PFSK-1 (cell line): ENCODE measurements around the gene DCAF10. TPM values are rescaled to one million over a fixed set of nuclear protein-coding genes. Genes with fewer than 3 reads are reported as not detected.
A peak's percentile ranks its signal among the peaks of the same experiment; 100 is the strongest.

Experiments used
- FOXP2 ChIP-seq: optimal IDR thresholded peaks from 2 replicates; pipeline ENCODE3; 2011; ENCODE audit warnings: borderline replicate concordance, control low read depth, inconsistent platforms; ENCODE audit not compliant: insufficient read depth; ENCODE audit errors: extremely low read length, extremely low read depth
- POLR2AphosphoS5 ChIP-seq: IDR thresholded peaks from 2 replicates; pipeline ENCODE4 v1.6.1; 2012; ENCODE audit warnings: low read depth, mild to moderate bottlenecking, control low read depth, low read length, moderate library complexity
- SIN3A ChIP-seq: IDR thresholded peaks from 2 replicates; pipeline ENCODE4 v1.6.1; 2012; ENCODE audit warnings: mild to moderate bottlenecking, low read length, moderate library complexity, borderline replicate concordance; ENCODE audit not compliant: insufficient read depth
- TAF1 ChIP-seq: IDR thresholded peaks from 2 replicates; pipeline ENCODE4 v1.6.1; 2012; ENCODE audit warnings: low read length, control low read depth, borderline replicate concordance; ENCODE audit not compliant: insufficient read depth
- polyA plus RNA-seq: library from polyadenylated mRNA; unstranded; fragments of >200 nt; gene quantifications from one replicate; pipeline ENCODE4 v1.2.1, GENCODE V29; 2012; ENCODE audit warnings: low read depth, missing spikeins; ENCODE audit not compliant: insufficient read length
- TF ChIP-seq, protein P1 (sequence below), 2 experiments: IDR thresholded peaks; 2 replicates each; pipeline versions ENCODE4 v1.6.1 to v1.8.0; 2011 to 2012; ENCODE audit warnings: low read depth in 2 of 2, low read length in 2 of 2, control low read depth in 1 of 2, inconsistent platforms in 1 of 2, mild to moderate bottlenecking in 1 of 2, moderate library complexity in 1 of 2; ENCODE audit not compliant: insufficient read depth in 1 of 2

DCAF10 gene, protein sequence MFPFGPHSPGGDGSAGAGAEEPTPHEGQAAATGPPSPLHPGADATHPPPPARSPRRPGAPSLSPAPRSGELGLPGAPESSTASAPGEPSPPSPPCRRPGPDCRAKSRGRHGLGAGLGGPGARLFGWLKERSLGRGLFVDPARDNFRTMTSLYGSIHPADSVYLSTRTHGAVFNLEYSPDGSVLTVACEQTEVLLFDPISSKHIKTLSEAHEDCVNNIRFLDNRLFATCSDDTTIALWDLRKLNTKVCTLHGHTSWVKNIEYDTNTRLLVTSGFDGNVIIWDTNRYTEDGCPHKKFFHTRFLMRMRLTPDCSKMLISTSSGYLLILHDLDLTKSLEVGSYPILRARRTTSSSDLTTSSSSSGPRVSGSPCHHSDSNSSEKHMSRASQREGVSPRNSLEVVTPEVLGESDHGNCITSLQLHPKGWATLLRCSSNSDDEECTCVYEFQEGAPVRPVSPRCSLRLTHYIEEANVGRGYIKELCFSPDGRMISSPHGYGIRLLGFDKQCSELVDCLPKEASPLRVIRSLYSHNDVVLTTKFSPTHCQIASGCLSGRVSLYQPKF
- polyA plus RNA-seq, result 22.9 TPM

DNA sequence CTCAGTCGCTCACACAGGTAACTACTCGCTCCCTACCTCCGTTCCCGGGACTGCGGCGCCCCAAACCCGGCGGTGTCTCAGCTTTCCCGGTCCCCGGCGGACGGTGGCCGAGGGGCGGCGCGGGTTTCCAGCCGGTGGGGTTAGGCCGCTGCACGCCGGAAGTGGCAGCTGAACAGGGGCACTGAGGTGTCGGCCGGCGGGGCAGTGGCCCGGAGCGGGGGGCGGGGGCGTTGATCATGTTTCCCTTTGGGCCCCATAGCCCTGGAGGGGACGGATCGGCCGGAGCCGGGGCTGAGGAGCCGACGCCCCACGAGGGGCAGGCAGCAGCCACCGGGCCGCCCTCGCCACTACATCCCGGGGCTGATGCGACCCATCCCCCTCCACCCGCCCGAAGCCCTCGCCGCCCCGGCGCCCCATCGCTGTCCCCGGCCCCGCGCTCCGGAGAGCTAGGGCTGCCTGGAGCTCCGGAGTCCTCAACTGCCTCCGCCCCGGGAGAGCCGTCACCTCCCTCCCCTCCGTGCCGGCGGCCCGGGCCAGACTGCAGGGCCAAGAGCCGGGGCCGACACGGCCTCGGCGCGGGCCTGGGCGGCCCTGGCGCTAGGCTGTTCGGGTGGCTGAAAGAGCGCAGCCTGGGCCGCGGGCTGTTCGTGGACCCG lies at the start of gene DCAF10:
Gene DCAF10, plus strand, starts transcription at position 167 of the 656 bp plus-strand sequence. Its CDS starts 70 bp downstream, at position 237.
- TF ChIP-seq FOXP2 (peak; percentile 81), TAF1 (peak; percentile 96), SIN3A (0 out of 2 replicates have a peak, but pooled peaks have one; percentile 12), POLR2AphosphoS5 (peak; percentile 86)
- TF ChIP-seq, protein P1, sequence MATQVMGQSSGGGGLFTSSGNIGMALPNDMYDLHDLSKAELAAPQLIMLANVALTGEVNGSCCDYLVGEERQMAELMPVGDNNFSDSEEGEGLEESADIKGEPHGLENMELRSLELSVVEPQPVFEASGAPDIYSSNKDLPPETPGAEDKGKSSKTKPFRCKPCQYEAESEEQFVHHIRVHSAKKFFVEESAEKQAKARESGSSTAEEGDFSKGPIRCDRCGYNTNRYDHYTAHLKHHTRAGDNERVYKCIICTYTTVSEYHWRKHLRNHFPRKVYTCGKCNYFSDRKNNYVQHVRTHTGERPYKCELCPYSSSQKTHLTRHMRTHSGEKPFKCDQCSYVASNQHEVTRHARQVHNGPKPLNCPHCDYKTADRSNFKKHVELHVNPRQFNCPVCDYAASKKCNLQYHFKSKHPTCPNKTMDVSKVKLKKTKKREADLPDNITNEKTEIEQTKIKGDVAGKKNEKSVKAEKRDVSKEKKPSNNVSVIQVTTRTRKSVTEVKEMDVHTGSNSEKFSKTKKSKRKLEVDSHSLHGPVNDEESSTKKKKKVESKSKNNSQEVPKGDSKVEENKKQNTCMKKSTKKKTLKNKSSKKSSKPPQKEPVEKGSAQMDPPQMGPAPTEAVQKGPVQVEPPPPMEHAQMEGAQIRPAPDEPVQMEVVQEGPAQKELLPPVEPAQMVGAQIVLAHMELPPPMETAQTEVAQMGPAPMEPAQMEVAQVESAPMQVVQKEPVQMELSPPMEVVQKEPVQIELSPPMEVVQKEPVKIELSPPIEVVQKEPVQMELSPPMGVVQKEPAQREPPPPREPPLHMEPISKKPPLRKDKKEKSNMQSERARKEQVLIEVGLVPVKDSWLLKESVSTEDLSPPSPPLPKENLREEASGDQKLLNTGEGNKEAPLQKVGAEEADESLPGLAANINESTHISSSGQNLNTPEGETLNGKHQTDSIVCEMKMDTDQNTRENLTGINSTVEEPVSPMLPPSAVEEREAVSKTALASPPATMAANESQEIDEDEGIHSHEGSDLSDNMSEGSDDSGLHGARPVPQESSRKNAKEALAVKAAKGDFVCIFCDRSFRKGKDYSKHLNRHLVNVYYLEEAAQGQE (IDR thresholded peaks at IDR 0.05; ENCODE audit: insufficient read depth in 1 of 2, low read depth in 2 of 2, low read length in 2 of 2), result peak in 1 of 2 experiments; percentile 48; a peak in 1 of 4 replicates

DNA sequence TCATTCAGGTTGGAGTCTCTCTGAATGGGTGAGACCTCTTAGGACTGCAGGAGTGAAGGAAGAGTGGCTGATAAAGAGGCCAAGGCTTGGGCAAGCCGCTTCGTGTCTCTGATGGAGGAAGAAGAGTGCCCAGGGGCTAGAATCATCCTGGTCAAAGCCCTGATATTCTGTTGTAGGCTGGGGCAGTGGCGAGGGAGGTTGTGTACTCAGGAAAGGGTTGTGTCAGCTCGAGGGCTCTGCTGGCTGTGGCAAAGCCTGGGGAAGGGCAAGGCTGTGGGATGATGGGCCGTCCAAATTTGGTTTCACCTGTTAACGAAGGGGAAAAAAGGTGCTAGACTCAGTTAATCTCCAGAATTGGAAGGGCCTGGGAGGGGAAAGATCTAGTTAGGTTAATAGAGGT lies 49.4 kb upstream of the DCAF10 start:
- TF ChIP-seq SIN3A (no peak), TAF1 (no peak), POLR2AphosphoS5 (no peak), FOXP2 (no peak)
- TF ChIP-seq, protein P1 (IDR thresholded peaks at IDR 0.05; ENCODE audit: insufficient read depth in 1 of 2, low read depth in 2 of 2, low read length in 2 of 2), result no peak

DNA sequence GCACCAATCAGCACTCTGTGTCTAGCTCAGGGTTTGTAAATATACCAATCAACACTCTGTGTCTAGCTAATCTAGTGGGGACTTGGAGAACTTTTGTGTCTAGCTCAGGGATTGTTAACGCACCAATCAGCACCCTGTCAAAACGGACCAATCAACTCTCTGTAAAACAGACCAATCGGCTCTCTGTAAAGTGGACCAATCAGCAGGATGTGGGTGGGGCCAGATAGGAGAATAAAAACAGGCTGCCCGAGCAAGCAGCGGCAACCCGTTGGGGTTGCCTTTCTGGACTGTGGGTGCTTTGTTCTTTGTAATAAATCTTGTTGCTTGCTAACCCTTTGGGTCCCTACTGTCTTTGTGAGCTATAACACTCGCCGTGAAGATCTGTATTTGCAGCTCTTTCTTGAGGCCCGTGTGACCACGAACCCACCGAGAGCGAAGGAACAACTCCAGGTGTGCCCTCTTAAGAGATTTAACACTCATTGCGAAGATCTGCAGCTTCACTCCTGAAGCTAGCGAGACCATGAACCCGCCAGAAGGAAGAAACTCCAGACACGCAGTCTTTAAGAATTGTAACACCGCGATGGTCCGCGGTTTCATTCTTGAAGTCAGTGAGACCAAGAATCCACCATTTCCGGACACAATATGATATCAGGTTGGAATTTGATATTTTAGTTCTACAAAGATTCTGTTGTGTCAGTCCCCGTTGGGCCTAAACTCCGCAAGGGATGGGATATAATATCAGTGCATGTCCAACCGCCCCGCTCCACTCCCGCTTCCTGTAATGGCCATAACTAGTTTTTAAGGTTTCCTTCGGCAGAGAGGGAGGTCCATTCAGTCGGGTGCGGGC lies 47.7 kb upstream of the DCAF10 start:
- TF ChIP-seq TAF1 (no peak), POLR2AphosphoS5 (no peak), SIN3A (no peak), FOXP2 (no peak)
- TF ChIP-seq, protein P1 (IDR thresholded peaks at IDR 0.05; ENCODE audit: insufficient read depth in 1 of 2, low read depth in 2 of 2, low read length in 2 of 2), result no peak

DNA sequence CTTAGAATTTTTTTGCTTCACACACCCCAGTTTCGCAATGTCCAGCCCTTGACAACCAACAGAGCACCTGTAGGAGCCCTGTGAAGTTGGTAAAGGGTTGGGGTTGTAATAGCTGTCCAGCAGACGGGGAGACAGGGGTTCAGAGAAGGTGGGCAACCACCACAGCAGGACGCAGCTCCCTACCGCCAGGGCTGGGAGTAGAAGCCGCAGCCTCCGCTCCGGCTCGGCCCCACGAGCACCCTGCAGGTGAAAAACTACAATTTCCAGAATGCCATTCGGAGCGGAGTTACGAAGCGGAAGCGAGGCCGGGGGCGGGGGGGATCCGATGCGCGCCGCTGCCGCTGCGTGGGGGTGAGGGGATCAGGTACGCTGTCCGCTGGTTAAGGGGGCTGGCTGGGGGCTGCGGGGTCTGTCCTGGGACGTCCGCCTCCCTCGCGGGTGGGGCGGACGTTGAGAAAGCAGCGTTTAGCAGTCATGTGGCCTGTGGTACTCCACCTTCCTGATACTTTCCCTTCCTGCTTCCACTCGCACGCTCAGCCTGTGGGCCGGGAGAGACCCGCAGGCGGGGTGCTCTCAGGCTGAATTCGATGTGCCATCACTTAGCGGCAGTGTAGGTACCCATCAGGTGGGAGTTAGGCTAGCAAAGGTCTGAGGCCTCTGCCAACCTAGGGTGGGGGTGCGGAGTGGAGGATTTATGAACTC lies 47.0 kb upstream of the DCAF10 start, which contains the start of gene TRMT10B:
Gene TRMT10B, plus strand, starts transcription at position 317 of the 702 bp plus-strand sequence. CDS start 8,127 bp downstream, outside the sequence.
- TF ChIP-seq, protein P1 (IDR thresholded peaks at IDR 0.05; ENCODE audit: insufficient read depth in 1 of 2, low read depth in 2 of 2, low read length in 2 of 2), result no peak
- TF ChIP-seq POLR2AphosphoS5 (no peak), TAF1 (peak; percentile 22; the same call in 1 of the 2 replicates)
